OCI-LY3 (cell line): ENCODE data around the gene RSBN1L.

ENCODE experiments used
- H2AFZ ChIP-seq: fragments of 200-600, 300-600 bp; shearing (Covaris generic); 2 replicates; pipeline ENCODE4 v1.6.0; 2014; ENCODE audit warnings: antibody characterized with exemption, low read depth, low read length
- H3K27ac ChIP-seq: fragments of 200-600, 300-600 bp; sonication (generic); 2 replicates; pipeline ENCODE4 v1.5.1; 2014; ENCODE audit warnings: mild to moderate bottlenecking, low read length, moderate library complexity, mixed read lengths
- H3K27me3 ChIP-seq: fragments of 200-600, 300-600 bp; sonication (generic); 2 replicates; pipeline ENCODE4 v1.6.1; 2014; ENCODE audit warnings: low read depth, low read length, mixed read lengths
- H3K36me3 ChIP-seq: fragments of 200-600, 300-600 bp; sonication (generic); replicated peaks from 2 replicates; pipeline ENCODE3; 2014; ENCODE audit warnings: low read depth, low read length, mixed read lengths
- H3K4me1 ChIP-seq: fragments of 300-600, 200-600 bp; sonication (generic); 2 replicates; pipeline ENCODE4 v1.6.1; 2014; ENCODE audit warnings: low read length, mixed read lengths
- H3K4me2 ChIP-seq: fragments of 200-600, 300-600 bp; sonication (generic); 2 replicates; pipeline ENCODE4 v1.6.1; 2014; ENCODE audit warnings: low read length, mixed read lengths
- H3K4me3 ChIP-seq: fragments of 300-600, 200-600 bp; sonication (generic); 2 replicates; pipeline ENCODE4 v1.5.1; 2014; ENCODE audit warnings: antibody characterized with exemption, mild to moderate bottlenecking, low read length, moderate library complexity
- H3K79me2 ChIP-seq: fragments of 300-600, 200-600 bp; shearing (Covaris generic); 2 replicates; pipeline ENCODE4 v1.6.1; 2014; ENCODE audit warnings: mild to moderate bottlenecking, low read length, mixed read lengths
- H3K9ac ChIP-seq: fragments of 300-600, 200-600 bp; shearing (Covaris generic); 2 replicates; pipeline ENCODE4 v1.6.0; 2014; ENCODE audit warnings: mild to moderate bottlenecking, low read length, moderate library complexity
- H3K9me3 ChIP-seq: fragments of 200-600, 300-600 bp; shearing (Covaris generic); 2 replicates; pipeline ENCODE4 v1.6.1; 2014; ENCODE audit warnings: low read length, mixed read lengths; ENCODE audit not compliant: insufficient read depth
- H4K20me1 ChIP-seq: fragments of 200-600, 300-600 bp; sonication (generic); 2 replicates; pipeline ENCODE4 v1.6.1; 2016; ENCODE audit warnings: low read length, mixed read lengths; ENCODE audit not compliant: insufficient read depth
- EZH2phosphoT487 ChIP-seq: fragments of 200-600 bp; shearing (Covaris generic); IDR thresholded peaks from 2 replicates; pipeline ENCODE4 v1.6.1; 2018; ENCODE audit warnings: antibody characterized with exemption, mixed run types, low read depth
- TF ChIP-seq, protein P1 (sequence below): fragments of 200-600, 300-600 bp; sonication (generic); IDR thresholded peaks from 2 replicates; pipeline ENCODE4 v1.5.1; 2014; ENCODE audit warnings: antibody characterized with exemption, low read length, low read depth

The RSBN1L gene

DNA sequence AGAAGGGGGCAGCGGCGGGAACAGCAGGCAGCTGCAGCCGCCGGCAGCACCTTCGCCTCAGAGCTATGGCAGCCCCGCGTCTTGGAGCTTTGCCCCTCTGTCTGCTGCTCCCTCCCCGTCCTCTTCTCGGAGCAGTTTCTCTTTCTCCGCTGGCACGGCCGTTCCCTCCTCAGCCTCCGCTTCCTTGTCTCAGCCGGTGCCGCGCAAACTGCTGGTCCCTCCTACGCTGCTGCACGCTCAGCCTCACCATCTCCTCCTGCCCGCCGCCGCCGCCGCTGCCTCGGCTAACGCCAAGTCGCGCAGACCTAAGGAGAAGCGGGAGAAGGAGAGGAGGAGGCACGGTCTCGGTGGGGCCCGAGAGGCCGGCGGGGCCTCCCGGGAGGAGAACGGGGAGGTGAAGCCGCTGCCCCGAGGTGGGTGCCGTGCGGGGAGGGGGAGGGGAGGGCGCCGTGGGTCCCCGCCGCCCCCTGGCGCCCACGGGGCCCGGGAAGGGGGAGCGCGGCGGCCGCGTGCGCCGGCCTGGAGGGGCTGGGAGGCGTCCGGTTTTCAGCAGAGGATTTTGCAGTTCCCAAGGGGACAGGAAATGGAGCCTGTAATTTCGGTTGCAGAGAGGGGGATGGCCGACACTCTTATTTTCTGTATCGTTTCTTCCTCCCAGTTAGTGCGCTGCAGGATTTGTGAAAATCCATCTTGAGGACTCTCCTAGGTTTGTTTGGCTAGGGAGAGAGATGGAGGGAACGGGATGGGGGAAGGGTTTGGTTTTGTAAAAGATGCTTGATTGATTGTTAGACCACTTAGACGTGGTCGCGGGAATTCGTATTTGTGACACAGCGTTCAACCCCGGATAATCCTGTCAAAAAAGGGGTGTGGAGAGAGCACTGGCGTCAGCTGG lies 630 bp downstream of the RSBN1L start:
- Histone ChIP-seq H3K9ac (peak overlapping the region; percentile 81), H4K20me1 (peaks cover 36% of the 10 kb centered on the region), H3K27me3 (no peaks in the 10 kb centered on the region), H3K4me1 (peaks cover 18% of the 10 kb centered on the region), H3K9me3 (no peaks in the 10 kb centered on the region), H3K79me2 (peaks cover 58% of the 10 kb centered on the region), H3K36me3 (peaks cover 6% of the 10 kb centered on the region), H2AFZ (peak overlapping the region; percentile 19; the same call in 1 of the 2 replicates), H3K27ac (peak overlapping the region; percentile 67), H3K4me3 (peak overlapping the region; percentile 92), H3K4me2 (peak overlapping the region; percentile 89)
- no peak for TF ChIP-seq EZH2phosphoT487

- Histone ChIP-seq H3K27ac (peak overlapping the region; percentile 67), H3K4me3 (peak overlapping the region; percentile 92), H3K9ac (peak overlapping the region; percentile 81), H3K27me3 (no peaks in the 10 kb centered on the region), H4K20me1 (peaks cover 42% of the 10 kb centered on the region), H3K79me2 (peaks cover 64% of the 10 kb centered on the region), H3K36me3 (peaks cover 6% of the 10 kb centered on the region), H3K4me1 (peaks cover 21% of the 10 kb centered on the region), H2AFZ (no peak overlapping the region), H3K9me3 (no peaks in the 10 kb centered on the region), H3K4me2 (peak overlapping the region; percentile 89)
- TF ChIP-seq, protein P1, sequence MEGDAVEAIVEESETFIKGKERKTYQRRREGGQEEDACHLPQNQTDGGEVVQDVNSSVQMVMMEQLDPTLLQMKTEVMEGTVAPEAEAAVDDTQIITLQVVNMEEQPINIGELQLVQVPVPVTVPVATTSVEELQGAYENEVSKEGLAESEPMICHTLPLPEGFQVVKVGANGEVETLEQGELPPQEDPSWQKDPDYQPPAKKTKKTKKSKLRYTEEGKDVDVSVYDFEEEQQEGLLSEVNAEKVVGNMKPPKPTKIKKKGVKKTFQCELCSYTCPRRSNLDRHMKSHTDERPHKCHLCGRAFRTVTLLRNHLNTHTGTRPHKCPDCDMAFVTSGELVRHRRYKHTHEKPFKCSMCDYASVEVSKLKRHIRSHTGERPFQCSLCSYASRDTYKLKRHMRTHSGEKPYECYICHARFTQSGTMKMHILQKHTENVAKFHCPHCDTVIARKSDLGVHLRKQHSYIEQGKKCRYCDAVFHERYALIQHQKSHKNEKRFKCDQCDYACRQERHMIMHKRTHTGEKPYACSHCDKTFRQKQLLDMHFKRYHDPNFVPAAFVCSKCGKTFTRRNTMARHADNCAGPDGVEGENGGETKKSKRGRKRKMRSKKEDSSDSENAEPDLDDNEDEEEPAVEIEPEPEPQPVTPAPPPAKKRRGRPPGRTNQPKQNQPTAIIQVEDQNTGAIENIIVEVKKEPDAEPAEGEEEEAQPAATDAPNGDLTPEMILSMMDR = no peak
- no peak for TF ChIP-seq EZH2phosphoT487
These were observed 1.2 kb downstream of the RSBN1L start for GRCh38 chr7:77697535-77697831.

GRCh38 chr7:77698042-77698625 lies 1.9 kb downstream of the RSBN1L start:
- Histone ChIP-seq H4K20me1 (peaks cover 48% of the 10 kb centered on the region), H2AFZ (no peak overlapping the region), H3K27ac (peak overlapping the region; percentile 67), H3K27me3 (no peaks in the 10 kb centered on the region), H3K9ac (peak overlapping the region; percentile 81), H3K36me3 (peaks cover 6% of the 10 kb centered on the region), H3K79me2 (peaks cover 71% of the 10 kb centered on the region), H3K4me3 (peak overlapping the region; percentile 92), H3K9me3 (no peaks in the 10 kb centered on the region), H3K4me2 (peak overlapping the region; percentile 89), H3K4me1 (peaks cover 28% of the 10 kb centered on the region)
- no peak for TF ChIP-seq EZH2phosphoT487
- TF ChIP-seq, protein P1 = no peak

- Histone ChIP-seq H3K27me3 (no peaks in the 10 kb centered on the region), H3K27ac (peak overlapping the region; percentile 43), H3K9ac (0 out of 2 replicates have a peak overlapping the region, but pooled peaks have one; percentile 23), H4K20me1 (peaks cover 56% of the 10 kb centered on the region), H3K4me2 (peak overlapping the region; percentile 89), H3K4me3 (peak overlapping the region; percentile 92), H3K36me3 (peaks cover 8% of the 10 kb centered on the region), H2AFZ (no peak overlapping the region), H3K4me1 (peaks cover 29% of the 10 kb centered on the region), H3K79me2 (peaks cover 80% of the 10 kb centered on the region), H3K9me3 (no peaks in the 10 kb centered on the region)
- TF ChIP-seq, protein P1 = no peak
- no peak for TF ChIP-seq EZH2phosphoT487
These were observed 2.8 kb downstream of the RSBN1L start for GRCh38 chr7:77699056-77699455.
